ENCODE results near the gene SPP1.

Gene SPP1

GRCh38 chr4:87965501-87965975, 10.0 kb upstream of the SPP1 start:
- DNase-seq (ENCODE audit: low read depth in 2 of 2): no peak
- H3K4me3 ChIP-seq (replicated peaks in 1 of 2; ENCODE audit: low read depth in 2 of 2, low read length in 2 of 2): no peak overlapping the region
- no peak for TF ChIP-seq CTCF (IDR thresholded peaks at IDR 0.05; ENCODE audit: low read depth, low read length)

- TF ChIP-seq CTCF (IDR thresholded peaks at IDR 0.05; ENCODE audit: low read depth, low read length): no peak
- no peak for DNase-seq (ENCODE audit: low read depth in 2 of 2)
- no peak overlapping the region for H3K4me3 ChIP-seq (replicated peaks in 1 of 2; ENCODE audit: low read depth in 2 of 2, low read length in 2 of 2)
Observed at GRCh38 chr4:87966095-87966496, 9.4 kb upstream of the SPP1 start.

- no peak overlapping the region for H3K4me3 ChIP-seq (replicated peaks in 1 of 2; ENCODE audit: low read depth in 2 of 2, low read length in 2 of 2)
- TF ChIP-seq CTCF (IDR thresholded peaks at IDR 0.05; ENCODE audit: low read depth, low read length): no peak
- DNase-seq (ENCODE audit: low read depth in 2 of 2): no peak
Observed at GRCh38 chr4:87967193-87967592, 8.3 kb upstream of the SPP1 start.

GRCh38 chr4:87970121-87970520, 5.4 kb upstream of the SPP1 start:
- no peak for DNase-seq (ENCODE audit: low read depth in 2 of 2)
- no peak for TF ChIP-seq CTCF (IDR thresholded peaks at IDR 0.05; ENCODE audit: low read depth, low read length)
- no peak overlapping the region for H3K4me3 ChIP-seq (replicated peaks in 1 of 2; ENCODE audit: low read depth in 2 of 2, low read length in 2 of 2)

GRCh38 chr4:87971866-87972265, 3.6 kb upstream of the SPP1 start:
- TF ChIP-seq CTCF (IDR thresholded peaks at IDR 0.05; ENCODE audit: low read depth, low read length): no peak
- DNase-seq (ENCODE audit: low read depth in 2 of 2): no peak
- no peak overlapping the region for H3K4me3 ChIP-seq (replicated peaks in 1 of 2; ENCODE audit: low read depth in 2 of 2, low read length in 2 of 2)

GRCh38 chr4:87973283-87974169, 2.0 kb upstream of the SPP1 start:
- peak overlapping the region in 1 of 2 donors; percentile 2 for H3K4me3 ChIP-seq (replicated peaks in 1 of 2; ENCODE audit: low read depth in 2 of 2, low read length in 2 of 2)

More at GRCh38 chr4:87973283-87974169, 2.0 kb upstream of the SPP1 start:
- TF ChIP-seq CTCF (IDR thresholded peaks at IDR 0.05; ENCODE audit: low read depth, low read length): peak; percentile 74
- peak; percentile 65 to 78 for DNase-seq (ENCODE audit: low read depth in 2 of 2)

Measured in cardiac fibroblast (primary cell).